GM12872 (cell line): ENCODE data around the gene ZNF506.

Experiments used
- CTCF ChIP-seq: IDR thresholded peaks from 3 replicates; pipeline ENCODE4 v1.5.1; 2011; ENCODE audit warnings: low read depth, mild to moderate bottlenecking, low read length, moderate library complexity; ENCODE audit not compliant: insufficient read depth

The ZNF506 gene

GRCh38 chr19:19788015-19788414 is 33.5 kb downstream of the ZNF506 start:
- no peak for TF ChIP-seq CTCF

GRCh38 chr19:19782783-19783182 is 38.8 kb downstream of the ZNF506 start:
- no peak for TF ChIP-seq CTCF

- no peak for TF ChIP-seq CTCF
Observed at GRCh38 chr19:19778666-19779065, 42.9 kb downstream of the ZNF506 start.

- no peak for TF ChIP-seq CTCF
Observed at GRCh38 chr19:19777692-19778091, 43.9 kb downstream of the ZNF506 start.

- TF ChIP-seq CTCF, result no peak
Observed at GRCh38 chr19:19776206-19777008, 45.1 kb downstream of the ZNF506 start.

GRCh38 chr19:19775891-19776205 is 45.7 kb downstream of the ZNF506 start:
- no peak for TF ChIP-seq CTCF

GRCh38 chr19:19774354-19775033 is 47.1 kb downstream of the ZNF506 start:
- no peak for TF ChIP-seq CTCF
